Fibroblast of skin of abdomen (primary cell): ENCODE data around the gene GALR3.

ENCODE experiments used
- DNase-seq: peaks from one replicate; pipeline ENCODE4 v3.0.0-alpha.2; 2013

GALR3 gene

DNA sequence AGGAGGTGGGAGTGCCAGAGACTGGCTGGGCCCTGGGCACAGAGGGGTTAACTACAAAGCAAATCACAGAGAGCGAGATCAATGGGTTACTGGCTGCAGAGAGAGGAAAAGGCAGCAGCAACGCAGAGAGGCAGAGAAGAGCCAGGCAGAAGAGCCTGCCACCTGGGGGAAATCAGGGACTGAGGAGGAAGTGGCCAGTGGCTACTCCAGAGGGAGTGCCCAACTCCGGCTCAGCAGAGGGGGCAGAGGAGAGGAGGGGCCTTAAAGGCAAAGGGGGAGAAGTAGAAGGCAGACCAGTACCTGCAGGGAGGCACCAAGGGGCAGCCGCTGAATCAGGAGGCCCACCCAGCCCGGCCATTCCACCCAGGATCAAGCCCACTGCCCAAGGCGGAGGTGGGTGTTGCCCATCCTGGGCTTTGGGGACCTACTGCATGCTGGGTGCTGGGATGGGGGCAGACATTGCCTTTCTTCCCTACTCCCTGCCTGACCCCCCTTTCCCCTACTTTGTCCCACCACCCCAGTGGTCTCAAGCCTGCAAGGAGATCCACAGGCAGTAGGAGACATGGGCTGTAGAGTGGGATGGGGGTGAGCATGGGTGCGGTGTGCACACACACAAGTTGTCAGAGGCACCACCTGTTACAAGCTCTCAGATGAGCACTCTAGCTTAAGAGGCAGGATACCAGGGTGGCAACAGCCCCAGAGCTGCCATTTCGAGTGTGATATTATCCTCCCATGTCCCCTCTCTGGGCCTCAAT lies 926 bp upstream of the GALR3 start:
- DNase-seq, result no peak

DNA sequence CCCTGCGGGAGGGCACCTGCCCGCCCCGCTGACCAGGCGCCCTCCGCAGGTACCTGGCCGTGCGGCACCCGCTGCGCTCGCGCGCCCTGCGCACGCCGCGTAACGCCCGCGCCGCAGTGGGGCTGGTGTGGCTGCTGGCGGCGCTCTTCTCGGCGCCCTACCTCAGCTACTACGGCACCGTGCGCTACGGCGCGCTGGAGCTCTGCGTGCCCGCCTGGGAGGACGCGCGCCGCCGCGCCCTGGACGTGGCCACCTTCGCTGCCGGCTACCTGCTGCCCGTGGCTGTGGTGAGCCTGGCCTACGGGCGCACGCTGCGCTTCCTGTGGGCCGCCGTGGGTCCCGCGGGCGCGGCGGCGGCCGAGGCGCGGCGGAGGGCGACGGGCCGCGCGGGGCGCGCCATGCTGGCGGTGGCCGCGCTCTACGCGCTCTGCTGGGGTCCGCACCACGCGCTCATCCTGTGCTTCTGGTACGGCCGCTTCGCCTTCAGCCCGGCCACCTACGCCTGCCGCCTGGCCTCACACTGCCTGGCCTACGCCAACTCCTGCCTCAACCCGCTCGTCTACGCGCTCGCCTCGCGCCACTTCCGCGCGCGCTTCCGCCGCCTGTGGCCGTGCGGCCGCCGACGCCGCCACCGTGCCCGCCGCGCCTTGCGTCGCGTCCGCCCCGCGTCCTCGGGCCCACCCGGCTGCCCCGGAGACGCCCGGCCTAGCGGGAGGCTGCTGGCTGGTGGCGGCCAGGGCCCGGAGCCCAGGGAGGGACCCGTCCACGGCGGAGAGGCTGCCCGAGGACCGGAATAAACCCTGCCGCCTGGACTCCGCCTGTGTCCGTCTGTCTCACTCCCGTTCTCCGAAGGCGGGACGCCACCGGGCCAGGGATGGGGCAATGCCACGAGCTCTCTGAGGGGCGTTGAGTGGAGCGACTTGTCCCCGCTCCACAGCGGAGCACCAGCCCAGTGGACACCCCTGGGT lies 1.8 kb downstream of the GALR3 start:
- no peak for DNase-seq

- DNase-seq, result no peak
These were observed 3.9 kb downstream of the GALR3 start for GRCh38 chr22:37827056-37827455.

GRCh38 chr22:37830093-37830842 lies 7.1 kb downstream of the GALR3 start:
- DNase-seq, result no peak

- DNase-seq, result no peak
These were observed 8.3 kb downstream of the GALR3 start for GRCh38 chr22:37831472-37831871.

DNA sequence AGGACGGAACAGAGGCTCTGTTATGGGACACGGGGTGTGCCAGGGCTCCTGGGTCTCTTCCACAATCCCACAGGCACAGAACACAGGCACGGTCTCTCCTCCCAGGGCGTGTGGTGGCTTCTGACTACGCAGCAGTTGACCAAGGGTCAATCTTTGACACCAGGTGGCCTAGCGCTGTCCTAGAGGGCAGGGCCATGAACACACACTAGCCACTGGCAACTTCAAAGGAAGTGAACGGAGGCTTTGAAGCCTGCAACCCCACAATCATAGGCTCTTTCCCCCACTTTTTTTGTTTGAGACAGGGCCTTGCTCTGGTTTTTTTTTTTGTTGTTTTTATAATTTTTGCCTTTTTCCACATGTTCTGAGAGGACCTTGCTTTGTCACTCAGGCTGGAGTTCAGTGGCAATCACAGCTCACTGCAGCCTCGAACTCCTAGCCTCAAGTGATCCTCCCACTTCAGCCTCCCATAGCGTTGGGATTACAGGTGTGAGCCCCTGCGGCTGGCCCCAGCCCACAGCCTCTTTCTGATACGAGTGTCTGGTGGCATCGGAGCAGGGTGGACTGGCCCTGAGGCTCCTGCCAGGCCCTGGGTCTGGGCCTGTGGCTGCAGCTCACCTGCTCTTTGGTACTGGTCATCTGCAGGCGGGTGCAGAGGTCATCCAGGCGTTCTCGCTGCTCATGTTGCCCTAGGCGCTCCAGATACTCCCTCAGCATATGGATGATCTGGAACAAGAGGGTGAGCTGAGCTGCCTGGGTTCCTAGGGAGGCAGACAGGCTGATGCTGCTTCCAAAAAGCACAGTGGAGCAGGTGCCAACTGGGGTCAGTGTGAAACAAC lies 9.1 kb downstream of the GALR3 start:
- no peak for DNase-seq

GRCh38 chr22:37842015-37842793 lies 19.0 kb downstream of the GALR3 start:
- DNase-seq, result no peak

- DNase-seq, result no peak
These were observed 20.5 kb downstream of the GALR3 start for GRCh38 chr22:37843741-37844089.

DNA sequence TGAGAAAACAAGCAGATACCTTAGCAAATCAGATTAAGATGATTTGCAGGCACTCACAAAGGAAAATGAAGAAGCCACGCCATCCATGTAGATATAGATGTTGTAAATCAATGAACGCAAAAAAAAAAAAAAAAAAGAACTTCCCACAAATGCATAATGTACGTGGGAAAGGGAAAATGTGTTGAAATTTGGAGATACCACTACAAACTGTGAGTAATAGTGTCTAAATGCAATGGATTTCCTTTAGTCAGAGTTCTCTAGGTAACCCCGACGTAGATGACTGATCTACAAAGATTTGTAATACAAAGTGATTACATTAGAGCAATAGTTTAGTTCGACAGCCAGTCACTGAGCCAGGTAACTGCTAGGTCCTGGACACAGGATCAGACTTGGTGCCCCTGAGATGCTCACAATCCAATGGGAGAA lies 21.7 kb downstream of the GALR3 start:
- no peak for DNase-seq

DNA sequence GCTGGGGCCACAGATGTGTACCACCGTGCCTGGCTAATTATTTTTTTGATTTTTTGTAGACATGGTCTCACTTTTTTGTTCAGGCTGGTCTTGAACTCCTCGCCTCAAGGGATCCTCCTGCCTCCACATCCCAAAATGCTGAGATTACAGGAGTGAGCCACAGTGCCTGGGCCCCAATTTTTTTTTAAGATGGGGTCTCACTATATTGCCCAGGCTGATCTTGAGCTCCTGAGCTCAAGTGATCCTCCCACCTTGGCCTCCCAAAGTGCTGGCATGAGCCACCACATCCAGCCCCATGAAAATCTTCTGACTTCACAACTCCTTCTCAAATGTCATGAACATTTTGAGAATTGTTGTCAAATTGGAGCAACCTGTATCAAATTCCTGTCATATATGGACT lies 23.3 kb downstream of the GALR3 start:
- no peak for DNase-seq

DNA sequence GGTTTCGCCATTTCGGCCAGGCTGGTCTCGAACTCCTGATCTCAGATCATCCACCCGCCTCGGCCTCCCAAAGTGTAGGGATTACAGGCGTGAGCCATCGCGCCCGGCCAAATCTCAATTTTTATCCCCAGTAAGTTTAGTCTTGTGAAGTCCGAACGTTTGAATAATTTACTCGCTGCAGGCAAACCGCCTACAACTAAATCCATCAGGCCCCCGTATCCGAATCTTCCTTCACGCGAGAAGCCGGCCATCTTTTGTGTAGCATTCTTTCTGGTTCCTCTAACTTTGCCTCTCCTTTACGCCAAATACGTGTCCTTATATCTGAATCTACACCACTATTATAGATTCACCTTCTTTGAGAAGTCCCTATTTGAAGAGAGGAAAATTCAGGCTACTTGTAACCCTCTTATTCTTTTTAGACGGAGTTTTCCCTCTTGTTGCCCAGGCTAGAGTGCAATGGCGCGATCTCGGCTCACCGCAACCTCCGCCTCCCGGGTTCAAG lies 25.5 kb downstream of the GALR3 start:
- peak; percentile 31 for DNase-seq

GRCh38 chr22:37849089-37849751 lies 26.0 kb downstream of the GALR3 start, which contains the start of gene EIF3L:
EIF3L (plus strand) TSS chr22:37849419; CDS start chr22:37849450, 31 bp downstream.
- DNase-seq, result peak; percentile 83

- no peak for DNase-seq
These were observed 27.6 kb downstream of the GALR3 start for GRCh38 chr22:37850801-37851200.

GRCh38 chr22:37852418-37852817 lies 29.2 kb downstream of the GALR3 start:
- no peak for DNase-seq

DNA sequence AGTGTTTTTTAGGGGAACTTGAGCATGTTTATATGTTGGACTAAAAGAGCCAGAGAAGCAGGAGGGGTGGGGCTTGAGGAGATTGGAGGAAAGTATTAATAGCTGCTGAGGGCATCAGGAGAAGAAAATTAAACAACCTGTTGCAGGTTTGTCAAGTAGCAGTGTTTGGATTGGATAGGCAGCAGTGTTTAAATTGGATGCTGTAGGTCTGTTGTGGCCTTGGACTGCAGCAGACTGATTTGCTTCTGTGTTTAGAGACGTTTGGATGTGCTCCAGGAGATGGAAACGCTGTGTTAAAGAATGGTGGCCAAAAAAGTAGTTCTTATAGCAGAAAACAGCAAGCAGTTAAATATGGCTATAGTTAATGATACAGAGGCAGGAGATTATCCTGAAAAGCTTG lies 31.8 kb downstream of the GALR3 start:
- DNase-seq, result no peak

DNA sequence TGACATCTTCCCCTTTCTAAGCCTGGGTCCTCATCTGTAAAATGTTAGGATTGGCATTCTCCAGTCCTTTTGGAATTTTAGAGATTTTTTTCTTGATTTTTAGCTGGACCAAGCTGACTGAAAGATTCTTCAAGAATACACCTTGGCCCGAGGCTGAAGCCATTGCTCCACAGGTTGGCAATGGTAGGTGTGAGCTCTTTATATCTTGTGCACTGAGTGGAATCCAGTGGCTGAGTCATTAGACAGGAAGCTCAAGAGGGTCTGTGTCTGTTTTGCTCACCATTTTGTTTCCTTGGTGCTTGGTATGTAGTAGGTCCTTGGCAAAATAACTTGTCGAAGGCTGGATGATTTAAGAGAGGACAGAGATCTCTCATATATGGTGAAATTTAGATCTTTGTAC lies 32.3 kb downstream of the GALR3 start:
- no peak for DNase-seq

- DNase-seq, result no peak
These were observed 37.7 kb downstream of the GALR3 start for GRCh38 chr22:37860796-37861421.

DNA sequence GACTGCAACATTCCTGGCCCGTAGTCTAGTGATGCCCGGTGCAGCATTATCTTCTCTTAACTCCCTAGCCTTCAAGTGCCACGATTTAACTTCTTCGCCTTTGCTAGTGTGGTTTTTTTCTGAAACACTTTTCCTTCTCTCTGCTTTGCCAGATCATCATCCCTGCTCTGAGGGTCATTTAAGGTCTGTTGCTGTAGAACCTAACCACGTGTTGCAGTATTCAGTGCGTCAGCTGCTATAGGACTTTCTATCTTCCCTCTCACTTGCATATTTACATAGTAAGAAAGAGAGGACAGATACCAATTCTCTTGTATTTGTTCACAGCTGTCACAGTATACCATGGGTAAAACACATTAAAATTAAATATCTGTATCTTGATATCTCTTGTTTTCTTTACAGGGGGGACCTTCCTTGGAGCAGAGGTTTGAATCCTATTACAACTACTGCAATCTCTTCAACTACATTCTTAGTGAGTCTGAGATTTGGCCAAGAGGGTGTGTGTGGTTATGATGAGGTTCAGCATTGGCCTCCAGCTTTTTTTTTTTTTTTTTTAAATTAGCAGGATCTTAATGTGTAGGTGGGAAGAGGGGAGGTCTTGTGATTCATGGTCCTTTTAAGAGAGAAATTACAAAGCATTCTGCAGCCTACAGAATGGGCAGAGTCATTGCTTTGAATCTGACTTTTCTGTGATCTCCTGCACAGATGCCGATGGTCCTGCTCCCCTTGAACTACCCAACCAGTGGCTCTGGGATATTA lies 39.6 kb downstream of the GALR3 start:
- DNase-seq, result no peak

- DNase-seq, result no peak
These were observed 42.3 kb downstream of the GALR3 start for GRCh38 chr22:37865510-37865909.
